HEK293 (cell line): ENCODE measurements around the gene DUSP3.
A peak's percentile ranks its signal among the peaks of the same experiment; 100 is the strongest.

Experiments
- CTCF ChIA-PET: fragments of 350-600 bp; formaldehyde crosslinking; extraction: SDS; loops from one replicate; lab custom pipeline; 2021; ENCODE audit warnings: antibody characterized with exemption; lab: Yijun Ruan, JAX
- POLR2A ChIA-PET: fragments of 300-600 bp; formaldehyde crosslinking; extraction: SDS; loops from one replicate; lab custom pipeline; 2020; ENCODE audit warnings: antibody characterized with exemption, inconsistent platforms; lab: Yijun Ruan, JAX
- H3K27ac ChIP-seq: fragments of 200-500 bp; sonication (Bioruptor generic); 2 replicates; pipeline ENCODE4 v1.5.1; 2014; ENCODE audit warnings: low read depth, low read length, control low read depth, inconsistent platforms; ENCODE audit errors: extremely low read depth
- H3K36me3 ChIP-seq, 2 experiments: fragments of 200-500 bp in 1 of 2; sonication (Bioruptor generic) in 1 of 2; 1 replicate in 1 of 2; 2 replicates in 1 of 2; pipeline ENCODE4 v1.5.1; 2014 to 2017; ENCODE audit warnings: inconsistent platforms in 2 of 2, low read length in 2 of 2; ENCODE audit not compliant: control insufficient read depth in 2 of 2, insufficient read depth in 1 of 2
- H3K4me1 ChIP-seq: fragments of 200-500 bp; sonication (Bioruptor generic); 2 replicates; pipeline ENCODE4 v1.5.1; 2014; ENCODE audit warnings: mild to moderate bottlenecking, low read length, inconsistent platforms; ENCODE audit not compliant: control insufficient read depth, insufficient read depth
- H3K4me3 ChIP-seq: 2 replicates; pipeline ENCODE4 v1.5.1; 2011; ENCODE audit warnings: low read depth, mild to moderate bottlenecking, control low read depth, low read length, moderate library complexity
- H3K9me3 ChIP-seq: fragments of 200-500 bp; sonication (Bioruptor generic); 2 replicates; pipeline ENCODE4 v1.5.1; 2014; ENCODE audit warnings: low read depth, low read length, inconsistent platforms; ENCODE audit not compliant: control insufficient read depth, insufficient read depth
- HOXA7 ChIP-seq: sonication (generic); formaldehyde crosslinking; IDR thresholded peaks from 2 replicates; pipeline ENCODE4 v1.8.1; 2022; ENCODE audit warnings: missing genetic modification reagents, borderline replicate concordance
- PRDM2 ChIP-seq: fragments of 450-650 bp; formaldehyde crosslinking; IDR thresholded peaks from 2 replicates; pipeline ENCODE4 v1.5.1; 2016; ENCODE audit warnings: missing biosample characterization, missing genetic modification characterization, borderline replicate concordance
- SP7 ChIP-seq: fragments of 450-650 bp; formaldehyde crosslinking; IDR thresholded peaks from 2 replicates; pipeline ENCODE4 v1.5.1; 2016; ENCODE audit warnings: missing biosample characterization, missing genetic modification characterization
- TSHZ1 ChIP-seq: fragments of 450-650 bp; formaldehyde crosslinking; IDR thresholded peaks from 2 replicates; pipeline ENCODE4 v1.5.1; 2016; ENCODE audit warnings: missing biosample characterization, missing genetic modification characterization, borderline replicate concordance
- YY2 ChIP-seq: fragments of 450-650 bp; formaldehyde crosslinking; IDR thresholded peaks from 2 replicates; pipeline ENCODE4 v1.5.1; 2016; ENCODE audit warnings: missing biosample characterization, missing genetic modification characterization
- ZBTB6 ChIP-seq: fragments of 450-650 bp; formaldehyde crosslinking; IDR thresholded peaks from 2 replicates; pipeline ENCODE4 v1.5.1; 2017; ENCODE audit warnings: missing biosample characterization, missing genetic modification characterization
- ZFP41 ChIP-seq: fragments of 450-650 bp; formaldehyde crosslinking; IDR thresholded peaks from 2 replicates; pipeline ENCODE4 v1.5.1; 2016; ENCODE audit warnings: missing biosample characterization, missing genetic modification characterization, borderline replicate concordance
- ZNF10 ChIP-seq: fragments of 450-650 bp; formaldehyde crosslinking; IDR thresholded peaks from 2 replicates; pipeline ENCODE4 v1.5.1; 2017; ENCODE audit warnings: missing biosample characterization, missing genetic modification characterization
- ZNF18 ChIP-seq: fragments of 450-650 bp; formaldehyde crosslinking; IDR thresholded peaks from 2 replicates; pipeline ENCODE4 v1.5.1; 2016; ENCODE audit warnings: missing biosample characterization, missing genetic modification characterization
- ZNF501 ChIP-seq: fragments of 450-650 bp; formaldehyde crosslinking; IDR thresholded peaks from 2 replicates; pipeline ENCODE4 v1.5.1; 2016; ENCODE audit warnings: missing biosample characterization, missing genetic modification characterization
- ZNF561 ChIP-seq: fragments of 450-650 bp; IDR thresholded peaks from 2 replicates; pipeline ENCODE4 v1.5.1; 2018; ENCODE audit warnings: missing biosample characterization, missing genetic modification characterization, borderline replicate concordance
- ZNF704 ChIP-seq: fragments of 450-650 bp; formaldehyde crosslinking; IDR thresholded peaks from 2 replicates; pipeline ENCODE4 v1.5.1; 2016; ENCODE audit warnings: missing biosample characterization, missing genetic modification characterization

Gene DUSP3

GRCh38 chr17:43817826-43818225 is 39.0 kb upstream of the DUSP3 start:
- H3K4me3 ChIP-seq = no peak overlapping the region
- TF ChIP-seq SP7 (tag by site-specific recombination) (no peak), ZBTB6 (tag by site-specific recombination) (no peak), ZNF704 (tag by site-specific recombination) (no peak), YY2 (no peak), ZNF10 (tag by site-specific recombination) (no peak), ZNF501 (tag by site-specific recombination) (no peak), HOXA7 (no peak), PRDM2 (tag by site-specific recombination) (no peak), TSHZ1 (tag by site-specific recombination) (no peak), ZNF561 (no peak)
- peaks cover 11 to 76% of the 10 kb centered on the region in 2 experiments; a peak in 2 of 3 replicates for H3K36me3 ChIP-seq
- H3K4me1 ChIP-seq = no peaks in the 10 kb centered on the region
- POLR2A ChIA-PET = interaction anchor here (0.6 to 1.5 kb wide), 5 partner anchors 8 to 183 kb away, joined by 3 to 7 read pairs (median 4); no protein-coding TSS in a partner anchor
- H3K9me3 ChIP-seq = no peaks in the 10 kb centered on the region
- H3K27ac ChIP-seq = no peak overlapping the region
- CTCF ChIA-PET = interaction anchor here (0.6 to 4.8 kb wide), 6 partner anchors 9 to 62 kb away, joined by 3 to 21 read pairs (median 6); partner anchors contain the start of gene CD300LG

- ChIA-PET CTCF (interaction anchor here (1.0 to 4.8 kb wide), 4 partner anchors 29 to 64 kb away, joined by 3 to 21 read pairs (median 6); partner anchors contain the start of gene CD300LG), POLR2A (interaction anchor here (1.5 kb wide), 2 partner anchors 8 to 38 kb away, joined by 3 to 5 read pairs; partner anchors contain the start of gene DUSP3)
- H3K4me3 ChIP-seq = no peak overlapping the region
- no peaks in the 10 kb centered on the region for H3K9me3 ChIP-seq
- no peak for TF ChIP-seq ZFP41 (tag by site-specific recombination)
- 0 out of 2 replicates have a peak, but pooled peaks have one; percentile 50 for TF ChIP-seq ZNF18 (tag by site-specific recombination)
- H3K27ac ChIP-seq = no peak overlapping the region
- H3K4me1 ChIP-seq = no peaks in the 10 kb centered on the region
- peaks cover 11 to 73% of the 10 kb centered on the region in 2 experiments; a peak in 2 of 3 replicates for H3K36me3 ChIP-seq
Measured at GRCh38 chr17:43816336-43817320, 37.9 kb upstream of the DUSP3 start.
